ENCODE data around the gene DZIP1.

- TF ChIP-seq FOXP2 (optimal IDR thresholded peaks at IDR 0.05; ENCODE audit: borderline replicate concordance, extremely low read depth, extremely low read length, insufficient read depth) (no peak), POLR2AphosphoS5 (IDR thresholded peaks at IDR 0.05; ENCODE audit: low read depth, low read length) (no peak), TAF1 (IDR thresholded peaks at IDR 0.05; ENCODE audit: borderline replicate concordance, insufficient read depth, low read length) (no peak), SIN3A (IDR thresholded peaks at IDR 0.05; ENCODE audit: borderline replicate concordance, insufficient read depth, low read length) (no peak)
- TF ChIP-seq, protein P1, sequence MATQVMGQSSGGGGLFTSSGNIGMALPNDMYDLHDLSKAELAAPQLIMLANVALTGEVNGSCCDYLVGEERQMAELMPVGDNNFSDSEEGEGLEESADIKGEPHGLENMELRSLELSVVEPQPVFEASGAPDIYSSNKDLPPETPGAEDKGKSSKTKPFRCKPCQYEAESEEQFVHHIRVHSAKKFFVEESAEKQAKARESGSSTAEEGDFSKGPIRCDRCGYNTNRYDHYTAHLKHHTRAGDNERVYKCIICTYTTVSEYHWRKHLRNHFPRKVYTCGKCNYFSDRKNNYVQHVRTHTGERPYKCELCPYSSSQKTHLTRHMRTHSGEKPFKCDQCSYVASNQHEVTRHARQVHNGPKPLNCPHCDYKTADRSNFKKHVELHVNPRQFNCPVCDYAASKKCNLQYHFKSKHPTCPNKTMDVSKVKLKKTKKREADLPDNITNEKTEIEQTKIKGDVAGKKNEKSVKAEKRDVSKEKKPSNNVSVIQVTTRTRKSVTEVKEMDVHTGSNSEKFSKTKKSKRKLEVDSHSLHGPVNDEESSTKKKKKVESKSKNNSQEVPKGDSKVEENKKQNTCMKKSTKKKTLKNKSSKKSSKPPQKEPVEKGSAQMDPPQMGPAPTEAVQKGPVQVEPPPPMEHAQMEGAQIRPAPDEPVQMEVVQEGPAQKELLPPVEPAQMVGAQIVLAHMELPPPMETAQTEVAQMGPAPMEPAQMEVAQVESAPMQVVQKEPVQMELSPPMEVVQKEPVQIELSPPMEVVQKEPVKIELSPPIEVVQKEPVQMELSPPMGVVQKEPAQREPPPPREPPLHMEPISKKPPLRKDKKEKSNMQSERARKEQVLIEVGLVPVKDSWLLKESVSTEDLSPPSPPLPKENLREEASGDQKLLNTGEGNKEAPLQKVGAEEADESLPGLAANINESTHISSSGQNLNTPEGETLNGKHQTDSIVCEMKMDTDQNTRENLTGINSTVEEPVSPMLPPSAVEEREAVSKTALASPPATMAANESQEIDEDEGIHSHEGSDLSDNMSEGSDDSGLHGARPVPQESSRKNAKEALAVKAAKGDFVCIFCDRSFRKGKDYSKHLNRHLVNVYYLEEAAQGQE (IDR thresholded peaks at IDR 0.05; ENCODE audit: insufficient read depth in 1 of 2, low read depth in 2 of 2, low read length in 2 of 2), result no peak
Measured at GRCh38 chr13:95629071-95629470, 15.4 kb downstream of the DZIP1 start.

Measured in PFSK-1 (cell line).